ENCODE data around the gene RALBP1. TPM values are rescaled to one million over a fixed set of nuclear protein-coding genes. Genes with fewer than 3 reads are reported as not detected.

Gene RALBP1
- total RNA-seq, 4 donors from 2014 or later = 28.9 to 49.5 (median 36.6) TPM

DNA sequence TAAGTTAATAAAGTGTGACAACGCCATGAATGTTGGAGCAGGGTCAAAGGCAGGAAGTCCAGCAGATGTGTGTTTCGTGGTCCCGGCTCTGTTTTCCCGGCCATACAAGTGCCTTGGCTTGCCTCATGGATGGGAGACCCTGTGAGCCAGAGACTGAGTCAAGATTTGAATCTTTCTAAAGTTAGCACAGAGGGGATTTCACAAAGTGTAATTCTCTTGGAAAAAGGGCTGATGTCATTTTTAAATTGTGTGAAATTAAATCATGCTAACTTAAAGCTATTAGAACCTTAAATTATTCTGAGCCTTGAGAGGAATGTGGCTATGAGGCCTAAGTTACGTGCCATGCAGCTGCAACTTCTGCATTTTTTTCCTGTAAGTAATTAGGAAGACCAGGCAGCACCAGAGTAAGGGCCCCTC lies 38.3 kb upstream of the RALBP1 start:
- Histone ChIP-seq H3K27ac (no peak overlapping the region), H3K4me3 (no peak overlapping the region), H3K36me3 (no peaks in the 10 kb centered on the region), H3K27me3 (no peaks in the 10 kb centered on the region), H3K4me1 (peaks cover 0 to 8% (median 0%) of the 10 kb centered on the region in 4 donors), H3K9me3 (no peaks in the 10 kb centered on the region)
- DNase-seq = no peak
- TF ChIP-seq, protein P1, sequence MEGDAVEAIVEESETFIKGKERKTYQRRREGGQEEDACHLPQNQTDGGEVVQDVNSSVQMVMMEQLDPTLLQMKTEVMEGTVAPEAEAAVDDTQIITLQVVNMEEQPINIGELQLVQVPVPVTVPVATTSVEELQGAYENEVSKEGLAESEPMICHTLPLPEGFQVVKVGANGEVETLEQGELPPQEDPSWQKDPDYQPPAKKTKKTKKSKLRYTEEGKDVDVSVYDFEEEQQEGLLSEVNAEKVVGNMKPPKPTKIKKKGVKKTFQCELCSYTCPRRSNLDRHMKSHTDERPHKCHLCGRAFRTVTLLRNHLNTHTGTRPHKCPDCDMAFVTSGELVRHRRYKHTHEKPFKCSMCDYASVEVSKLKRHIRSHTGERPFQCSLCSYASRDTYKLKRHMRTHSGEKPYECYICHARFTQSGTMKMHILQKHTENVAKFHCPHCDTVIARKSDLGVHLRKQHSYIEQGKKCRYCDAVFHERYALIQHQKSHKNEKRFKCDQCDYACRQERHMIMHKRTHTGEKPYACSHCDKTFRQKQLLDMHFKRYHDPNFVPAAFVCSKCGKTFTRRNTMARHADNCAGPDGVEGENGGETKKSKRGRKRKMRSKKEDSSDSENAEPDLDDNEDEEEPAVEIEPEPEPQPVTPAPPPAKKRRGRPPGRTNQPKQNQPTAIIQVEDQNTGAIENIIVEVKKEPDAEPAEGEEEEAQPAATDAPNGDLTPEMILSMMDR (IDR thresholded peaks at IDR 0.05) = no peak
- TF ChIP-seq POLR2A (IDR thresholded peaks at IDR 0.05) = no peak

DNA sequence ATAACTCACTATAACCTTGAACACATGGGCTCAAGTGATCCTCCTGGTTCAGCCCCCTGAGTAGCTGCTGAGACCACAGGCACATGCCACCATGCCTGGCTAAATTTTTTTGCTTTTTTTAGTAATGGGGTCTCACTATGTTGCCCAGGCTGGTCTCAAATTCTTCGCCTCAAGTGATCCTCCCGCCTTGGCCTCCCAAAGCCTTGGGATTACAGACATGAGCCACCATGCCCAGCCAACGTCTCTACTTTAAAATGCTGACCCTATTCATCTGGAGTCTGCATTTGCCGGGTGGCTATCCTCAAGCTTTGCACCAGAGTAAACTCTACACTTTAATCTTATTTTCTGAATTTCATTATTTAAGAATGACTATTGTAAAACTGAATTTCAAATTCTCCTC lies 37.6 kb upstream of the RALBP1 start:
- H3K27ac ChIP-seq = no peak overlapping the region
- TF ChIP-seq, protein P1 (IDR thresholded peaks at IDR 0.05) = no peak
- TF ChIP-seq POLR2A (IDR thresholded peaks at IDR 0.05) = no peak
- H3K27me3 ChIP-seq = no peaks in the 10 kb centered on the region
- DNase-seq = no peak
- H3K4me1 ChIP-seq = peaks cover 0 to 8% (median 0%) of the 10 kb centered on the region in 4 donors
- H3K9me3 ChIP-seq = no peaks in the 10 kb centered on the region
- H3K4me3 ChIP-seq = no peak overlapping the region
- no peaks in the 10 kb centered on the region for H3K36me3 ChIP-seq

DNA sequence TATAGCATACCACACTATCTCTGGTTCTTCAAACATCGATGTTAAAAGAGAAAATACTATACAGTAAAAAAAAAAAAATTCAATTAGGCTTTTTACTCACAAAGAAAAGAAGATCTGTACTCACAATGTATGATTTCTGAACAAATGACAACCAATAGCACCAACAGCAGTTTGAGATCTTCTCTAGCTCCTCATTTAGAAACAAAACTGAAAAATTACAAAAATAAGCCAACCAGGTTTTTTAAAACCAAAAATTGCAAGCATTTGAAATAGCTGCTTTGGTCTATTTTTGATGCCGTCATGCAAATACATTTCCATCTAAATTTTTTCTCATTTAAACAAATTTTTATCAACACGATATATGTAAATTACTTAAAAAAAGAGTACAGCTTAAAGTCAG lies 34.3 kb upstream of the RALBP1 start:
- Histone ChIP-seq H3K36me3 (no peaks in the 10 kb centered on the region), H3K4me3 (no peak overlapping the region), H3K27me3 (no peaks in the 10 kb centered on the region), H3K9me3 (no peaks in the 10 kb centered on the region), H3K4me1 (no peaks in the 10 kb centered on the region), H3K27ac (no peak overlapping the region)
- DNase-seq = no peak
- TF ChIP-seq, protein P1 (IDR thresholded peaks at IDR 0.05) = no peak
- no peak for TF ChIP-seq POLR2A (IDR thresholded peaks at IDR 0.05)

DNA sequence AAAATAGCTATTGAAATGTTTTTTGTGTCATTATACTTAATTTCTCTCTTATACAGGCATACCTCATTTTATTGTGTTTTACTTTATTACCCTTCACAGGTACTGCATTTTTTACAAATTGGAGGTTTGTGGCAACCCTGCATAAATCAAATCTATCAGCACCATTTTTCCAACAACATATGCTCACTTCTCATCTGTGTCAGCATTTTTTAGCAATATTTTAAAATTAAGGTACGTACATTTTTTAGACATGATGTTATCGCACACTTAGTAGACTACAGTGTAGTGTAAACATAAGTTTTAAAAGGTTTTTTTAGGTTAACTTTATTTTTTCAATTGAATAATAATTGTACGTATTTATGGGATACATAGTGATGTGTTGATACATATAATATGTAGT lies 30.8 kb upstream of the RALBP1 start:
- TF ChIP-seq, protein P1 (IDR thresholded peaks at IDR 0.05) = no peak
- TF ChIP-seq POLR2A (IDR thresholded peaks at IDR 0.05) = no peak

DNA sequence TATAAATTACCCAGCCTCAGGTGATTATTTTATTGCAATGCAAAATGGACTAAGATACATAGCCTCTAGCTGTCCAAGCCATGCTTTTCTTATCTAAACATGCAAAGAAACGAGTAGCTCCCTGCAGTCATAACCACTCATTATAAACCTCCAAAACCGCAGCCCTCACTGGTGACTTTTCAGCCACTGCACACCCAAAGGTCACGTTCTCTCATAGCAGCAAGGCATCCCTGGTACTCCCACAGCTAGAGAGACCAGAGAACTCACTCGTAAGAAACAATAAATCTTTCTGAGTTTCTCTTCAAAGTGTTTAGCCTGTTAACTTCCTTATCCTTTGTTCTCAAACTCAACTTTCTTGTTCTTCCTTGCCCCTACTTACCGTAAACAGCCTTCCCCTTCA lies 28.5 kb upstream of the RALBP1 start:
- no peaks in the 10 kb centered on the region for H3K4me1 ChIP-seq
- TF ChIP-seq, protein P1 (IDR thresholded peaks at IDR 0.05) = no peak
- TF ChIP-seq POLR2A (IDR thresholded peaks at IDR 0.05) = no peak
- no peaks in the 10 kb centered on the region for H3K9me3 ChIP-seq
- H3K27ac ChIP-seq = no peak overlapping the region
- DNase-seq = no peak
- H3K4me3 ChIP-seq = no peak overlapping the region
- H3K36me3 ChIP-seq = no peaks in the 10 kb centered on the region
- no peaks in the 10 kb centered on the region for H3K27me3 ChIP-seq

More for the DNA sequence above, 30.8 kb upstream of the RALBP1 start:
- no peaks in the 10 kb centered on the region for H3K36me3 ChIP-seq
- H3K27me3 ChIP-seq = no peaks in the 10 kb centered on the region
- no peaks in the 10 kb centered on the region for H3K4me1 ChIP-seq
- no peak overlapping the region for H3K27ac ChIP-seq
- DNase-seq = no peak
- no peaks in the 10 kb centered on the region for H3K9me3 ChIP-seq
- no peak overlapping the region for H3K4me3 ChIP-seq

DNA sequence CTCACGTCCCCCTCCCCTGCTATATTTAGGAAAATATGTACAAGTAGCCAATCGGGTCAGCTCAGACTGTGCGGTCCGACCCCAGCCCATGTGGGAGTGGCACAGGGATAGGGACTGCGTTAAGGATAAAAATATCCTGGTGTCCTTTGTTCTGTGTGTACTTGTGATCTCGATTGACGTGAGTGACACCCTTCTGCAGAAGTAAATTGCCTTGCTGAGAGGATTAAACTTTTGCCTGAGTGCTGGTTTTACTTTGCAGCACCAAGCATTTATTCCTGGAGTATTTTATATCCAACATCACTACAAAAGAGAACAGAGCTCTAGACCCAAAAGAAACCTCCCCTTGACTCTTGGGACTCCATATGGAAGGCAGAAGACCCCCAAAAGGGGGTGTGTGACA lies 28.0 kb upstream of the RALBP1 start:
- Histone ChIP-seq H3K27me3 (no peaks in the 10 kb centered on the region), H3K4me3 (no peak overlapping the region), H3K4me1 (no peaks in the 10 kb centered on the region), H3K9me3 (no peaks in the 10 kb centered on the region), H3K27ac (no peak overlapping the region), H3K36me3 (no peaks in the 10 kb centered on the region)
- TF ChIP-seq, protein P1 (IDR thresholded peaks at IDR 0.05) = no peak
- TF ChIP-seq POLR2A (IDR thresholded peaks at IDR 0.05) = no peak
- DNase-seq = no peak

Measured in Peyer's patch (tissue), 4 donors.